HG03558 (cell line): ENCODE data around the gene MANSC1.
"Not testable (repeated sequence)": the region's sequence is repeated elsewhere in the genome, so short reads cannot be mapped to it uniquely, and the experiment has no call there.

Experiments used
- ATAC-seq: cut with Tn5 transposase; IDR thresholded peaks from one replicate; pipeline ENCODE4 v1.9.1; 2021; ENCODE audit warnings: moderate number of reproducible peaks; ENCODE audit not compliant: unreplicated experiment; ENCODE audit errors: extremely low read depth

Gene MANSC1

DNA sequence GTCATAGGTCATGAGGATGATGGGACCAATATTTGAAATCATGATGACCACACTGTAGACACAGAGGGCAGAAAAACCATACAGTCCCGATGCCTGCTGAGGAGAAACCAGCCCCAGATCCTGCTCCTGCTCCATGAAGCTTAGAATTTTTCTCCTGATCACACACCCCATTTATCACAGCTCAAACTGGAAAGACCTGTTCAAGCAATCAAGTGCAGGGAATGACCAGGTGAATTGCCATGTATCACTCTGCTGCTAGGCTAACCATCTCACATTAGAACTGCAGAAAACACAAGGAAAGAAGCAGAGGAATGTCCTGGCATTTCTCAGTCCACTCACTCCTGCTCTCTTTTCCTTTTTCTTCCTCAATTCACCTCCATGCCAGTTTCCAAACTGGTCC lies 18.1 kb downstream of the MANSC1 start:
- no peak for ATAC-seq

GRCh38 chr12:12331244-12331771 lies 18.7 kb downstream of the MANSC1 start:
- no peak for ATAC-seq

DNA sequence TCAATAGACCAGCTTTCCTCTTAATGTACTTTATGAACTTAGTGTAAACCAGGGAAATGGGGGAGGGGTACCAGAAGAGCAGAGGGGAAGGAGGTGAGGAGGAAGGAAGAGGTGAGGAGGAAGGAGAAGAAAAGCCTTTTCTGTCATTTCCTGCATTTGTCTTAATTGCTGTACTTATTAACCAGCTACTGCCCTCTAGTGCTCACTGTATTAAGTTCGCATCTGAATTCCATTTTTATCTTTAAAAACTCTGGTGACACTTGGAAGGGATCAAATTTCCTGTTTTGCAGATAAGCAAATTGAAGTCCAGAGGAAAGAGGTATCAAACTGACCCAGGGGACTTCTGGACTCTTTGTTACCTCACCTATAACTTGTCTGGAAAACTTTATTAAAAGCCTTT lies 22.2 kb downstream of the MANSC1 start:
- no peak for ATAC-seq

DNA sequence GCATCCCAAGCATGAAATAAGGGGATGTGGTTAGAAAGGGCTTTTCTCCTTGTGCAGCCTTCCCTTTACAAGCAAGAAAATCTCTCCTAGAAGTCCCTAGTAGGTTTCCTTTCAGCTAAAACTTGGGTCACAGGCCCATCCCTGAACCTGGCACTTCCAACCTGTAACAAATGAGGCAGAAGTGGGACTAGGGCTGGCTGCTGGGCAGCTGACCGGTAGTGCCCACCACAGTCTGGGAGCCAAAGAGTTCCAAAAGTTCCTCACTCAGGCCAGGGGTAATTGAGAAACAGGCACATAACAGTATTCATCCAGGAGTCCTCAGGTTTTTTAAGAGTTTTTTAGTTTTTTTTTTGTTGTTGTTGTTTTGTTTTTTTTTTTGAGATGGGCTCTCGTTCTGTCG lies 23.8 kb downstream of the MANSC1 start:
- ATAC-seq, result no peak

DNA sequence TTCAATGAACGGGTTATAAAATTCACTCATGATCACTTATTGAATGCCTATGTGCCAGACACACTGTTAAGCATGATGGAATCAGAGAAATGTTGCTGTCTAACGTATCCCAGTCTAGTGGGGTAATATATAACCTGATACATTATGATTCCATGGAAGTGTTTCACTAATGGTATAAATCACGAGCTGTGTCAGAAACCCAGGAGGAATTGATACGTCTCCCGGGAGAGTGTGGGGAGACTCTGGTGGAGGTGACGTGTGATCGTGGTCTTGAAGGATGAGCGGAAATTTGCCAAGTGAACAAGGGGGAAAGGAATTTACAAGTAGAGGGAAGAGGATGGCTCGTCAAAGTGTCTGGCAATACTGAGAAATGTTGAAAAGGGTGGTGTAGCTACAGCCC lies 26.5 kb downstream of the MANSC1 start:
- ATAC-seq, result no peak

- no peak for ATAC-seq
Observed at GRCh38 chr12:12323118-12323517, 26.9 kb downstream of the MANSC1 start.

GRCh38 chr12:12319451-12320183 lies 30.4 kb downstream of the MANSC1 start:
- ATAC-seq, result no peak

- ATAC-seq, result no peak
Observed at GRCh38 chr12:12315838-12316237, 34.2 kb downstream of the MANSC1 start.

DNA sequence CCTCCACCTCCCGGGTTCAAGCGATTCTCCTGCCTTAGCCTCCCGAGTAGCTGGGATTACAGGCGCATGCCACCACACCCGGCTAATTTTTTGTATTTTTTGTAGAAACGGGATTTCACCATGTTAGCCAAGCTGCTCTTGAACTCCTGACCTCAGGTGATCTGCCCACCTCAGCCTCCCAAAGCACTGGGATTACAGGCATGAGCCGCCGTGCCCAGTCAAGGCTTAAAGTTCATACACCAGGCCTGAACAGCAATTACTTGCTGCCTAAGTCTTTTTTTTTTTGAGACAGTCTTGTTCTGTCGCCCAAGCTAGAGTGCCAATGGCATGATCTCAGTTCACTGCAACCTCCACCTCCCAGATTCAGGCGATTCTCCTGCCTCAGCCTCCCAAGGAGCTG lies 39.3 kb downstream of the MANSC1 start:
- ATAC-seq, result not testable (repeated sequence)

DNA sequence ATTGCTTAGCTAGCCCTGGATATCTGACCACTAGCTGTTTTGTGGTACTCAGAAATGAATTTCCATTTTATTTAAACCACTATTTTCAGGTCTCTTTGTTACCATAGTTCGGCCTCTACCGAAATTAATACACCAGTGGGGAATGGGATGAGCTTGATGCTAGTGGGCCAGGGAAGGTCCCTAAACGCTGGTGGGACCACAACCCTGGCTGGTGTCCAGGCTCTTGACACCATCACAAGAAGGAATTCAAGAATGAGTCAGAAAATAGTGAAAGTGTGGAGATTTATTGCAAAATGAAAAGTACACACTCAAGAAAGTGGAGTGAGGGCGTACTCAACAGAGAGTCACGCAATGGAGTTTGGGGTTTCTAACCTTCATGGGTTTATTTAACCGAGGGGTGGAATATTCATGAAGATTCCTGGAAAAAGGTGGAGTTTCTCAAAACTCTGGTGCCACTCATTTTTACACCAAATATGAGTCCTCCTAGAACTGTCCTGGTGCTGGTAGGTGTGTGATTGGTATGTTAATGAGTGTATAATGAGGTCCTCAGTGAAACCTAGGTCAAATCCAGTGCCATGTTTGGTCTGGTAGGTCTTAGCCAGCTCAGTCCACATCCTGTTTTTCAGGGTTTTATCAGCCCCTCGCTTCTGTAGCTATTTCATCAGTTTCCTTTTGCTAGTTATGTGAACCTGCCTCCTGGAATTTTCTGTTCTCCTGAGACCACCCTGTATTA lies 44.3 kb downstream of the MANSC1 start:
- ATAC-seq, result no peak

- ATAC-seq, result no peak
Observed at GRCh38 chr12:12302976-12303375, 47.1 kb downstream of the MANSC1 start.

DNA sequence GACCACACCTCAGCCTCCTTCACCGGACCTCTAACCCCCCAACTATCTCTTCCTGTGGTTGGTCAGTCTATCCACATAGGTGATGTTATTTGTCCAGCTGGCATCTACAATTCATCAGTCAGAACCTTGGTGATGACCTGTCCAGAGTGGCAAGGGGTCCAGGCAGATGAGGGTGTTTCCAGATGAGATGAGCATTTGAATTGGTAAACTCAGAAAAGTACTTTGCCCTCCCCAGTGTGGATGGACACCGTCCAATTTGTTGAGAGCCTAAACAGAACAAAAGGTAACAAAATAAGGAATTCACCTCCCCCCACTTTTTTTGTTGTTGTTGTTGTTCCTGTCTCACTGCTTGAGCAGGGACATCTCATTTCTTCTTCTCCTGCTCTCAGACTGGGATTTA lies 48.9 kb downstream of the MANSC1 start:
- no peak for ATAC-seq

DNA sequence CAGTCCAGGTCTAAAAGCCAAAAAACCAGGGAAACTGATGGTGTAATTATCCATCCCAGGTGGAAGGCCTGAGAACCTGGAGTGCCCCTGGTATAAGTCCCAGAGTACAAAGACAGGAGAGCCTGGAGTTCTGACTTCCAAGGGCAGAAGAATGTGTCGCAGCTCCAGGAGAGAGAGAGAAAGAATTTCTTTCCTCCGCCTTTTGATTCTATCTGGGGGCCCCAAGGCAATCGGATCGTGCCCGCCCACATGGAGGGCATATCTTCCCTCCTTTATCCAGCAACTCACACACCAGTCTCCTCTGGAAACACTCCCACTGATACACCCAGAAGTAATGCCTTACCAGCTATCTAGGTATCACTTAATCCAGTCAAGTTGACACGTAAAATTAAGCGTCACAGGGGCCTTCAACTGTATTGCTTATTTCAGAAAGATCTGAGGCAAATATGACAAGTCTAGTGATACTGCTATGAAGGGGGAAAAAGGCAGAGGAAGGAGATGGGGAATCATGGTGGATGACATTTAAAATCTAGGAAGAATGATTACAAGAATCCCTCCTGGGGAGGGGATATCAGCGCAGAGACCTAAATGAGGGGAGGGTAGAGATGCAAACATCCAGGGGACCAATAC lies 52.7 kb downstream of the MANSC1 start:
- ATAC-seq, result no peak

GRCh38 chr12:12294215-12295005 lies 55.6 kb downstream of the MANSC1 start:
- ATAC-seq, result no peak

GRCh38 chr12:12290206-12290605 lies 59.8 kb downstream of the MANSC1 start:
- ATAC-seq, result no peak

GRCh38 chr12:12286441-12286840 lies 63.6 kb downstream of the MANSC1 start:
- no peak for ATAC-seq

- ATAC-seq, result no peak
Observed at GRCh38 chr12:12282761-12283425, 67.1 kb downstream of the MANSC1 start.

- no peak for ATAC-seq
Observed at GRCh38 chr12:12282202-12282601, 67.8 kb downstream of the MANSC1 start.

DNA sequence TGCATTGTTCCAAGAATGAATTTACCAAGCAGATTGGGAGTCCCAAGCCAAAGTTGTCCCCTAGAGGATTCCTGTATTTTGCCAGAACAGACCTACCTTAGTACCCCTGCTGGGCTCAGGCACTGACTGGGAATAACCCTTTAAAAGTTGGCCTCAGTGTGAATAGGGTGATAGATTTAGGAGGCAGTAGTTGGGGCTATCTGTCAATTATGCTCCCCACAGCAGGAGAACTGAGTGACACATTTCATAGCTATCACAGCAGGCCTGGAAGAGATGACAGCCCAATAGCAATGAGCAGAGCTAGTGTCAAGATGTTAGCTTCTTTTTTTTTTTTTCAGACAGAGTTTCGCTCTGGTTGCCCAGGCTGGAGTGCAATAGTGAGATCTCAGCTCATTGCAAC lies 68.9 kb downstream of the MANSC1 start:
- ATAC-seq, result no peak

DNA sequence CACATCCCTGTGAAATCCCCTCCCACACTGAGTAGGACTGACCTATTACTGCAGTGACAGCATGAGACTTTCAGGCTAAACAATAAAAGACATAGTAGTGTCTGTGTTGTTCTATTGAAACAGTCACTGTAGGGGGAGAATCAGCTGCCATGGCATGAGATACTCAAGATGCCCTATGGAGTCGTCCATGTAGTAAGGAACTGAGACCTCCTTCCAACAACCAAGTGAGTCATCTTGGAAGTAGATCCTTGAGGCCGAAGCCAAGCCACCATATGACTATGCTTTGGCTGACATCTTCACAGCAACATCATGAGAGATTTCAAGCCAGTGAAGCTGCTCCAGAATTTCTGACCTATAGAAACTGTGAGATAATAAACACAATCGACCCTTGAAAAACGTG lies 71.1 kb downstream of the MANSC1 start:
- no peak for ATAC-seq
